Neuronal stem cell (in vitro differentiated cells): Measurements from ENCODE around the gene AFTPH.

Source experiments
- DNase-seq: peaks from one replicate; pipeline ENCODE4 v3.0.0-alpha.2; 2013; ENCODE audit warnings: low spot score
- H2AFZ ChIP-seq: one replicate; pipeline ENCODE4 v1.6.1; 2013; ENCODE audit warnings: mild to moderate bottlenecking, low read length, inconsistent platforms
- H2AK5ac ChIP-seq: 2 replicates; pipeline ENCODE4 v1.6.1; 2013; ENCODE audit warnings: low read depth, mild to moderate bottlenecking, inconsistent platforms, low read length, moderate library complexity, mixed read lengths
- H2BK120ac ChIP-seq: 2 replicates; pipeline ENCODE4 v1.6.1; 2013; ENCODE audit warnings: low read depth, mild to moderate bottlenecking, inconsistent platforms, low read length, moderate library complexity, mixed read lengths
- H2BK12ac ChIP-seq: one replicate; pipeline ENCODE4 v1.6.1; 2013; ENCODE audit warnings: low read length, inconsistent platforms
- H2BK15ac ChIP-seq: 2 replicates; pipeline ENCODE4 v1.6.1; 2013; ENCODE audit warnings: mild to moderate bottlenecking, low read length, inconsistent platforms, mixed read lengths
- H2BK5ac ChIP-seq: one replicate; pipeline ENCODE4 v1.6.1; 2013; ENCODE audit warnings: inconsistent platforms, mild to moderate bottlenecking, low read length, moderate library complexity
- H3K14ac ChIP-seq: one replicate; pipeline ENCODE4 v1.6.1; 2013; ENCODE audit warnings: low read length, inconsistent platforms
- H3K18ac ChIP-seq: 2 replicates; pipeline ENCODE4 v1.6.1; 2013; ENCODE audit warnings: low read length, inconsistent platforms
- H3K23ac ChIP-seq: 2 replicates; pipeline ENCODE4 v1.6.1; 2013; ENCODE audit warnings: low read depth, mild to moderate bottlenecking, mixed read lengths, low read length, inconsistent platforms; ENCODE audit not compliant: poor library complexity
- H3K27ac ChIP-seq: replicated peaks from 3 replicates; pipeline ENCODE4 v1.5.1; 2013; ENCODE audit warnings: low read length, inconsistent platforms
- H3K27me3 ChIP-seq, 3 experiments: 2 replicates each; pipeline ENCODE4 v1.6.1; 2013; ENCODE audit warnings: low read length in 3 of 3, mild to moderate bottlenecking in 2 of 3, inconsistent platforms in 1 of 3, low read depth in 1 of 3, mixed read lengths in 1 of 3, moderate library complexity in 1 of 3; ENCODE audit not compliant: control insufficient read depth in 3 of 3, insufficient read depth in 3 of 3
- H3K36me3 ChIP-seq, 2 donors: replicated peaks in 1 of 2; 2 replicates each; pipeline ENCODE4 v1.6.1; 2013; ENCODE audit warnings: low read length in 2 of 2; ENCODE audit not compliant: control insufficient read depth in 2 of 2, insufficient read depth in 2 of 2
- H3K4ac ChIP-seq: 2 replicates; pipeline ENCODE4 v1.6.1; 2013; ENCODE audit warnings: inconsistent platforms, mild to moderate bottlenecking, low read length, moderate library complexity
- H3K4me1 ChIP-seq, 2 donors: 1 replicate in 1 of 2; 2 replicates in 1 of 2; pipeline ENCODE4 v1.6.1; 2013; ENCODE audit warnings: low read length in 2 of 2, low read depth in 1 of 2; ENCODE audit not compliant: control insufficient read depth in 2 of 2, insufficient read depth in 1 of 2
- H3K4me2 ChIP-seq: one replicate; pipeline ENCODE4 v1.6.1; 2013; ENCODE audit warnings: mild to moderate bottlenecking, low read length, inconsistent platforms; ENCODE audit not compliant: insufficient read depth, poor library complexity, severe bottlenecking
- H3K4me3 ChIP-seq, 2 donors: 2 replicates each; pipeline ENCODE4 v1.5.1; 2013; ENCODE audit warnings: low read length in 2 of 2, mild to moderate bottlenecking in 2 of 2, inconsistent platforms in 1 of 2, moderate library complexity in 1 of 2
- H3K79me1 ChIP-seq: one replicate; pipeline ENCODE4 v1.6.1; 2013; ENCODE audit warnings: low read depth, mild to moderate bottlenecking, inconsistent platforms, low read length, moderate library complexity
- H3K9ac ChIP-seq: one replicate; pipeline ENCODE4 v1.6.1; 2013; ENCODE audit warnings: mild to moderate bottlenecking, low read depth, low read length, inconsistent platforms; ENCODE audit not compliant: poor library complexity
- H3K9me3 ChIP-seq, 2 donors: replicated peaks in 1 of 2; 2 replicates each; pipeline versions ENCODE3 to v1.6.1; 2013; ENCODE audit warnings: low read length in 2 of 2, mild to moderate bottlenecking in 2 of 2, inconsistent platforms in 1 of 2, low read depth in 1 of 2, mixed read lengths in 1 of 2, moderate library complexity in 1 of 2; ENCODE audit not compliant: control insufficient read depth in 2 of 2, insufficient read depth in 1 of 2
- H4K8ac ChIP-seq: one replicate; pipeline ENCODE4 v1.6.1; 2013; ENCODE audit warnings: low read depth, mild to moderate bottlenecking, inconsistent platforms, low read length, moderate library complexity
- H4K91ac ChIP-seq: one replicate; pipeline ENCODE4 v1.6.1; 2013; ENCODE audit warnings: low read length, low read depth, mild to moderate bottlenecking, inconsistent platforms; ENCODE audit not compliant: poor library complexity
- WGBS, 2 donors: extraction: QIAGEN DNeasy Blood & Tissue Kit; methylation state at CpG; one replicate each; pipeline ENCODE4 v1.1.7; 2013; ENCODE audit warnings: missing lambda C conversion rate in 2 of 2, mixed read lengths in 1 of 2; ENCODE audit not compliant: insufficient read length in 2 of 2, insufficient replicate concordance in 1 of 2; ENCODE audit errors: extremely low coverage in 2 of 2; 5-methylcytosine and 5-hydroxymethylcytosine counted together

Gene AFTPH

DNA sequence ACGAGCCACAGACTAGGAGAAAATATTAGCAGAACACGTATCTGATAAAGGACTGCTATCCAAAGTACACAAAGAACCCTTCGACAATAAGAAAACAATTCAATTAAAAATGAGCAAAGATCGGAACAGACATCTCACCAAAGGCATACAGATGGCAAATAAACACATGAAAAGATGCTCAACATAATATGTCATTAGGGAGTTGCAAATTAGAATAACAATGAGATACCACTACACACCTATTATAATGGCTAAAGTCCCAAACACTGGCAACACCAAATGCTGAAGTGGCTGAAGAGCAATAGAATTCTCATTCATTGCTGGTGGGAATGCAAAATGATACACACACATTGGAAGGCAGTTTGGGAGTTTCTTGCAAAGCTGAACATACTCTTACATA lies 96.5 kb downstream of the AFTPH start:
- no peak overlapping the region for H4K91ac ChIP-seq
- no CpG with 5 or more reads among the region's 4 CpGs for WGBS, 2 donors

GRCh38 chr2:64622443-64623241 lies 98.5 kb downstream of the AFTPH start:
- H3K36me3 ChIP-seq, result no peaks in the 10 kb centered on the region
- no peak overlapping the region for H3K9ac ChIP-seq
- no peak overlapping the region for H3K27ac ChIP-seq
- peak overlapping the region; percentile 67 for H2AFZ ChIP-seq
- H3K9me3 ChIP-seq, result no peaks in the 10 kb centered on the region
- no peak overlapping the region for H3K4me2 ChIP-seq
- no CpG with 5 or more reads among the region's 13 CpGs for WGBS, 2 donors
- peak overlapping the region; percentile 76 for H2BK15ac ChIP-seq
- H2BK12ac ChIP-seq, result peak overlapping the region; percentile 95
- H3K4me1 ChIP-seq, result peaks cover 29 to 30% of the 10 kb centered on the region in 2 donors
- H2BK5ac ChIP-seq, result peak overlapping the region; percentile 43
- peaks cover 2% of the 10 kb centered on the region for H3K79me1 ChIP-seq
- no peak overlapping the region for H3K4me3 ChIP-seq
- H3K18ac ChIP-seq, result peak overlapping the region; percentile 91
- H4K91ac ChIP-seq, result peak overlapping the region; percentile 79
- peak overlapping the region; percentile 21 for H3K14ac ChIP-seq
- H3K27me3 ChIP-seq, result no peaks in the 10 kb centered on the region
- peak overlapping the region; percentile 6 for H3K23ac ChIP-seq
- no peak for DNase-seq
- no peak overlapping the region for H4K8ac ChIP-seq
- H2AK5ac ChIP-seq, result peak overlapping the region; percentile 41
- H2BK120ac ChIP-seq, result no peak overlapping the region
- peak overlapping the region; percentile 87 for H3K4ac ChIP-seq

More for the DNA sequence above, 96.5 kb downstream of the AFTPH start:
- Histone ChIP-seq H3K9ac (no peak overlapping the region), H3K4me1 (peaks cover 24 to 28% of the 10 kb centered on the region in 2 donors), H3K27ac (no peak overlapping the region), H2BK15ac (no peak overlapping the region), H3K4me2 (no peak overlapping the region), H3K4ac (no peak overlapping the region), H3K27me3 (no peaks in the 10 kb centered on the region), H3K18ac (no peak overlapping the region), H3K79me1 (peaks cover 2% of the 10 kb centered on the region), H3K14ac (no peak overlapping the region), H4K8ac (no peak overlapping the region), H2BK12ac (no peak overlapping the region), H3K9me3 (no peaks in the 10 kb centered on the region), H3K36me3 (no peaks in the 10 kb centered on the region), H2BK120ac (no peak overlapping the region), H2BK5ac (no peak overlapping the region), H2AFZ (no peak overlapping the region), H3K23ac (no peak overlapping the region), H2AK5ac (no peak overlapping the region), H3K4me3 (no peak overlapping the region)
- DNase-seq, result no peak

DNA sequence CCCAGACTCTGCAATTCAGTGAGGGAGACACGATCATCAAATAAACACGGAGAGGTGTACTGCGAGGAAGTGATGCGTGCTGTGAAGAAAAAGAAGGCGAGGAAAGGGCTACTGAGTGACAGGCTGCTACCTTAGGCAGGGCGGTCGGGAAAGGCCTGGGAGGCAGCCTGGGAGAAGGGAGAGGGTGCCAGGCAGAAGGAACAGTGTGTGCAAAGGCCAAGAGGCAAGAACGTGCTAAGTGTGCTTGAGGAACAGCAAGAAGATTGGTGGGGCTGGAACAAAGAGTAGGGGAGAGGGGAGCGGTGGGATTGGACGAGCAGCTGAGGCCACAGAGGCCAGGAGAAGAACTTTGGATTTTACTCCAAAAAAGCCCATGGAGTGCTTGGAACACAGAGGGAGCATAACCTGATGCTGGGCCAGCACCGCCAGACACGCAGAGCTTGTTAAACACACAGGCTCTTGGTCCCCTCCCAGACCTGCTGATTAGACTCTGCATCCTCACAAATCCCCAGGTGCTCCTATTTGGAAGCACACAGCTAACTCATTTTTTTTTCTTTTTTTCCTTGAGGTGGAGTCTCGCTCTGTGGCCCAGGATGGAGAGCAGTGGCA lies 99.2 kb downstream of the AFTPH start:
- WGBS, 2 donors, result no CpG with 5 or more reads among the region's 13 CpGs
- H3K4me1 ChIP-seq, result peaks cover 25 to 27% of the 10 kb centered on the region in 2 donors

DNA sequence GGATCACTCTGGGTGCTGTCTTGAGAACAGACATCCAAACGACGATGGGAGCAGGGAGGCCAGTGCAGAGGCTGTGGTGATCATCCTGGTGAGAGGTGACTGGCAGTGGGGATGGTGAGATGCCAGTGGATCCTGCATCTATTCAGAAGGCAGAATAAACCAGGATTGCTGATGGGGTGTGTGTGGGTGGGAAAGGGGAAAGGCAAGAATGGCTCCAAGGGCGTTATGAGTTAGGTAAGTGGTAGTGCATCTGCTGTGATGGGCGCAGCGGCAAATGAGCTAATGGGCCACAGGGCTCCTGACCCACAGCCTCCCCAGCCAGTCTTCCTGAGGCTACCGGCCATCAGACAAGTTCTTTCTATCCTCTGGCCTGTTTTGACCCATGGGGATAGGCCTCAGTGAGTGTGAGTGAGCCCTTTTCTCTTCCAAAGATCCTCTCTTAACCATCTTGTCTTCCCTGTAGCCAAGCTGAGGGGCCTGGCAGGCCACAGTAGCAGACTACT lies 100.0 kb downstream of the AFTPH start:
- Histone ChIP-seq H3K4me2 (no peak overlapping the region), H3K14ac (no peak overlapping the region), H2AFZ (peak overlapping the region; percentile 16)

More for the DNA sequence above, 99.2 kb downstream of the AFTPH start:
- Histone ChIP-seq H4K8ac (no peak overlapping the region), H3K23ac (no peak overlapping the region), H3K14ac (no peak overlapping the region), H4K91ac (peak overlapping the region; percentile 44), H2BK120ac (no peak overlapping the region), H2BK5ac (no peak overlapping the region), H3K27ac (no peak overlapping the region), H2BK15ac (no peak overlapping the region), H3K4me3 (no peak overlapping the region), H3K9me3 (no peaks in the 10 kb centered on the region), H2AFZ (peak overlapping the region; percentile 67), H3K18ac (peak overlapping the region; percentile 58), H3K4ac (no peak overlapping the region), H3K27me3 (no peaks in the 10 kb centered on the region), H2BK12ac (peak overlapping the region; percentile 53), H3K79me1 (peaks cover 2% of the 10 kb centered on the region), H3K36me3 (no peaks in the 10 kb centered on the region), H2AK5ac (no peak overlapping the region), H3K4me2 (no peak overlapping the region), H3K9ac (no peak overlapping the region)
- DNase-seq, result no peak

More for the DNA sequence above, 100.0 kb downstream of the AFTPH start:
- Histone ChIP-seq H3K27ac (no peak overlapping the region), H3K36me3 (no peaks in the 10 kb centered on the region), H2BK15ac (peak overlapping the region; percentile 59), H2BK5ac (peak overlapping the region; percentile 44), H2AK5ac (peak overlapping the region; percentile 72), H3K23ac (no peak overlapping the region), H2BK120ac (no peak overlapping the region), H2BK12ac (peak overlapping the region; percentile 48), H3K4me1 (peaks cover 22 to 28% of the 10 kb centered on the region in 2 donors), H4K8ac (no peak overlapping the region), H4K91ac (no peak overlapping the region), H3K9ac (no peak overlapping the region), H3K27me3 (no peaks in the 10 kb centered on the region), H3K4ac (no peak overlapping the region), H3K9me3 (no peaks in the 10 kb centered on the region), H3K18ac (peak overlapping the region; percentile 44), H3K79me1 (peaks cover 2% of the 10 kb centered on the region), H3K4me3 (no peak overlapping the region)
- no CpG with 5 or more reads among the region's 6 CpGs for WGBS, 2 donors
- DNase-seq, result no peak
